Measurements from ENCODE around the gene RTTN.

DNA sequence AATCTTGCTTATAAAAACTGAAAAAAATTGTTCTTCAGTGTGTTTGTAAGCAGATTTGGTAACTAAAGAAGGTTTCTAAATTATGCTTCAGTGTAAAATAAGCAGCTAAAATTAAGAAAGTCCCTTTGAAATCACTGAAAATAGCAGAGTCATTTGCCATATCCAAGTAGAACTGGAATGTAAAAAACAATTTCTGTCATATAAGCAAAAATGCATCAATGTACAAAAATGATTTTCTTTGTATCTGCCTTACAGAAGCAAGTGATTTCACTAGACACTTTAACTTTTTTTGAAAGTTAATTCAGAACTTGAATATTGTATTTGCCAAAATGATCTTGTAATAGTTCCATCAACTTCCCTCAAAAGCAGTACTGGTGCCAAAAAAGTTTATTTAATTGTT is 136.1 kb downstream of the RTTN start:
- TF ChIP-seq, protein P1, sequence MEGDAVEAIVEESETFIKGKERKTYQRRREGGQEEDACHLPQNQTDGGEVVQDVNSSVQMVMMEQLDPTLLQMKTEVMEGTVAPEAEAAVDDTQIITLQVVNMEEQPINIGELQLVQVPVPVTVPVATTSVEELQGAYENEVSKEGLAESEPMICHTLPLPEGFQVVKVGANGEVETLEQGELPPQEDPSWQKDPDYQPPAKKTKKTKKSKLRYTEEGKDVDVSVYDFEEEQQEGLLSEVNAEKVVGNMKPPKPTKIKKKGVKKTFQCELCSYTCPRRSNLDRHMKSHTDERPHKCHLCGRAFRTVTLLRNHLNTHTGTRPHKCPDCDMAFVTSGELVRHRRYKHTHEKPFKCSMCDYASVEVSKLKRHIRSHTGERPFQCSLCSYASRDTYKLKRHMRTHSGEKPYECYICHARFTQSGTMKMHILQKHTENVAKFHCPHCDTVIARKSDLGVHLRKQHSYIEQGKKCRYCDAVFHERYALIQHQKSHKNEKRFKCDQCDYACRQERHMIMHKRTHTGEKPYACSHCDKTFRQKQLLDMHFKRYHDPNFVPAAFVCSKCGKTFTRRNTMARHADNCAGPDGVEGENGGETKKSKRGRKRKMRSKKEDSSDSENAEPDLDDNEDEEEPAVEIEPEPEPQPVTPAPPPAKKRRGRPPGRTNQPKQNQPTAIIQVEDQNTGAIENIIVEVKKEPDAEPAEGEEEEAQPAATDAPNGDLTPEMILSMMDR (IDR thresholded peaks at IDR 0.05; ENCODE audit: borderline replicate concordance, extremely low read depth, low read length, poor library complexity, severe bottlenecking): no peak
- TF ChIP-seq EZH2 (IDR thresholded peaks at IDR 0.05; ENCODE audit: borderline replicate concordance, low read depth, low read length, severe bottlenecking): no peak
